TTC549 (cell line): Measurements from ENCODE around the gene TNS3.

Experiments
- FAIRE-seq: peaks from 2 replicates; lab custom pipeline; 2012; peaks lifted over from hg19 to GRCh38; lab: Jason Lieb, UNC

Gene TNS3

GRCh38 chr7:47360301-47360900 lies 221.5 kb downstream of the TNS3 start:
- no peak for FAIRE-seq

- no peak for FAIRE-seq
Observed at GRCh38 chr7:47358944-47359588, 222.8 kb downstream of the TNS3 start.

- no peak for FAIRE-seq
Observed at GRCh38 chr7:47358357-47358756, 223.6 kb downstream of the TNS3 start.

GRCh38 chr7:47357863-47358262 lies 224.0 kb downstream of the TNS3 start:
- no peak for FAIRE-seq

- FAIRE-seq: no peak
Observed at GRCh38 chr7:47357361-47357760, 224.6 kb downstream of the TNS3 start.

GRCh38 chr7:47356261-47356660 lies 225.7 kb downstream of the TNS3 start:
- FAIRE-seq: no peak

GRCh38 chr7:47355684-47356083 lies 226.2 kb downstream of the TNS3 start:
- no peak for FAIRE-seq

GRCh38 chr7:47354831-47355541 lies 226.9 kb downstream of the TNS3 start:
- FAIRE-seq: no peak

- FAIRE-seq: no peak
Observed at GRCh38 chr7:47354071-47354470, 227.8 kb downstream of the TNS3 start.

GRCh38 chr7:47352394-47352968 lies 229.4 kb downstream of the TNS3 start:
- no peak for FAIRE-seq

- no peak for FAIRE-seq
Observed at GRCh38 chr7:47351233-47352154, 230.4 kb downstream of the TNS3 start.

- FAIRE-seq: no peak
Observed at GRCh38 chr7:47350425-47350824, 231.5 kb downstream of the TNS3 start.

- no peak for FAIRE-seq
Observed at GRCh38 chr7:47349401-47349800, 232.5 kb downstream of the TNS3 start.

- no peak for FAIRE-seq
Observed at GRCh38 chr7:47347816-47348385, 234.0 kb downstream of the TNS3 start.

- FAIRE-seq: no peak
Observed at GRCh38 chr7:47347346-47347745, 234.6 kb downstream of the TNS3 start.

GRCh38 chr7:47346377-47346914 lies 235.5 kb downstream of the TNS3 start:
- no peak for FAIRE-seq

- FAIRE-seq: no peak
Observed at GRCh38 chr7:47345857-47346298, 236.0 kb downstream of the TNS3 start.

GRCh38 chr7:47344171-47344955 lies 237.5 kb downstream of the TNS3 start:
- no peak for FAIRE-seq

GRCh38 chr7:47343061-47343455 lies 238.9 kb downstream of the TNS3 start:
- FAIRE-seq: no peak

GRCh38 chr7:47342296-47343060 lies 239.4 kb downstream of the TNS3 start:
- no peak for FAIRE-seq
